Tibial nerve (tissue), 3 donors: ENCODE data around the gene EXOC8.

Experiments used
- CTCF ChIP-seq, 5 experiments: fragments of 200-600 bp in 3 of 5; fragments of 450-650 bp in 2 of 5; sonication (generic) in 3 of 5; IDR thresholded peaks; one replicate each; pipeline ENCODE4 v1.5.1; 2016 to 2019; ENCODE audit warnings: antibody characterized with exemption in 5 of 5, mild to moderate bottlenecking in 3 of 5, moderate library complexity in 2 of 5
- POLR2A ChIP-seq, 2 donors: fragments of 450-650 bp; IDR thresholded peaks; one replicate each; pipeline ENCODE4 v1.6.1; 2017; ENCODE audit warnings: antibody characterized with exemption in 2 of 2, mild to moderate bottlenecking in 2 of 2, moderate library complexity in 2 of 2

- TF ChIP-seq POLR2A (IDR thresholded peaks at IDR 0.05) (no peak), CTCF (IDR thresholded peaks at IDR 0.05) (no peak)
Measured at GRCh38 chr1:231351816-231352215, 14.2 kb upstream of the EXOC8 start.
